ENCODE results near the gene XPO6. TPM values are rescaled to one million over a fixed set of nuclear protein-coding genes. Genes with fewer than 3 reads are reported as not detected.

Gene XPO6
- total RNA-seq, 2 donors from 2014 or later: 17.9 to 29.8 TPM

DNA sequence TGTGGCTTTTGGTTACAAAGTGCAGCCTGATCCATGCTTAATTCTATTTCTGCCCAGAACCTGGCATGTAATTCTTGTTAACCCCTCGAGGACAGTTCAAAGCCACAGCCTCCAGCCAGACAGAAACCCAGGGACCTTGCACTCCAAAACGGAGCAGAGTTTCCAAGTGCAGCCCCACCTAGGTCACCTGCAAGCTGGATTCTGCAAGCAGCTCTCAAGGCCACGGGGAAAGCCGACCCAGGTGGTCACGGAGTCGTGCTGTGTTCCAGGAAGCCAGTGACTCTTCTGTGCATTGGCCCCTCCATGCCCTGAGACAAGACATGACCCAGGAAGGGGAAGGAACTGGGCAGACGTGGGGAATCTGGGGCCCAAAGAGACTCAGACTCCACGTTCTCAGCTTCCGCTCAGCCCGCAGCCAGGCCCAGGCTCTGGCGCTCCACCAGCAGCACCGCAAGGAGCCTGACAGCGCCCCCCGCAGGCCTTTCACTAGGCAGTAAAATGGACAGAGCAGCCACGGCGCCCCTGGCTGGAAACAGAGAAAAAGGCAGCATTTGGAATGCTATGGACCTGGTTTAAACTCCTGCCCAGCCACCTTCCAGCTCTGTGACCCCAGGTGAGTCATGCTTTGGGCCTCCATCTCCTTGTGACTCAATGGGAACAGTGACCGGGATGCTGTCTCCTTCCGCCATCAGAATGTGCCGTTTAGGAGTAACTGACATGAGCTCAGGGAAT, 121.0 kb downstream of the XPO6 start:
- no peak for DNase-seq (ENCODE audit: low spot score)
- H3K9me3 ChIP-seq: no peaks in the 10 kb centered on the region
- H3K4me3 ChIP-seq: no peak overlapping the region
- no peak overlapping the region for H3K27ac ChIP-seq
- TF ChIP-seq, protein P1, sequence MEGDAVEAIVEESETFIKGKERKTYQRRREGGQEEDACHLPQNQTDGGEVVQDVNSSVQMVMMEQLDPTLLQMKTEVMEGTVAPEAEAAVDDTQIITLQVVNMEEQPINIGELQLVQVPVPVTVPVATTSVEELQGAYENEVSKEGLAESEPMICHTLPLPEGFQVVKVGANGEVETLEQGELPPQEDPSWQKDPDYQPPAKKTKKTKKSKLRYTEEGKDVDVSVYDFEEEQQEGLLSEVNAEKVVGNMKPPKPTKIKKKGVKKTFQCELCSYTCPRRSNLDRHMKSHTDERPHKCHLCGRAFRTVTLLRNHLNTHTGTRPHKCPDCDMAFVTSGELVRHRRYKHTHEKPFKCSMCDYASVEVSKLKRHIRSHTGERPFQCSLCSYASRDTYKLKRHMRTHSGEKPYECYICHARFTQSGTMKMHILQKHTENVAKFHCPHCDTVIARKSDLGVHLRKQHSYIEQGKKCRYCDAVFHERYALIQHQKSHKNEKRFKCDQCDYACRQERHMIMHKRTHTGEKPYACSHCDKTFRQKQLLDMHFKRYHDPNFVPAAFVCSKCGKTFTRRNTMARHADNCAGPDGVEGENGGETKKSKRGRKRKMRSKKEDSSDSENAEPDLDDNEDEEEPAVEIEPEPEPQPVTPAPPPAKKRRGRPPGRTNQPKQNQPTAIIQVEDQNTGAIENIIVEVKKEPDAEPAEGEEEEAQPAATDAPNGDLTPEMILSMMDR (IDR thresholded peaks at IDR 0.05): no peak
- H3K36me3 ChIP-seq: no peaks in the 10 kb centered on the region
- no peaks in the 10 kb centered on the region for H3K4me1 ChIP-seq
- no peaks in the 10 kb centered on the region for H3K27me3 ChIP-seq

- Histone ChIP-seq H3K27ac (no peak overlapping the region), H3K4me3 (no peak overlapping the region), H3K4me1 (no peaks in the 10 kb centered on the region), H3K9me3 (no peaks in the 10 kb centered on the region), H3K27me3 (no peaks in the 10 kb centered on the region), H3K36me3 (no peaks in the 10 kb centered on the region)
- TF ChIP-seq, protein P1 (IDR thresholded peaks at IDR 0.05): no peak
- DNase-seq (ENCODE audit: low spot score): no peak
These were observed 121.8 kb downstream of the XPO6 start for GRCh38 chr16:28089992-28090365.

GRCh38 chr16:28089205-28089991, 122.4 kb downstream of the XPO6 start:
- no peaks in the 10 kb centered on the region for H3K27me3 ChIP-seq

DNA sequence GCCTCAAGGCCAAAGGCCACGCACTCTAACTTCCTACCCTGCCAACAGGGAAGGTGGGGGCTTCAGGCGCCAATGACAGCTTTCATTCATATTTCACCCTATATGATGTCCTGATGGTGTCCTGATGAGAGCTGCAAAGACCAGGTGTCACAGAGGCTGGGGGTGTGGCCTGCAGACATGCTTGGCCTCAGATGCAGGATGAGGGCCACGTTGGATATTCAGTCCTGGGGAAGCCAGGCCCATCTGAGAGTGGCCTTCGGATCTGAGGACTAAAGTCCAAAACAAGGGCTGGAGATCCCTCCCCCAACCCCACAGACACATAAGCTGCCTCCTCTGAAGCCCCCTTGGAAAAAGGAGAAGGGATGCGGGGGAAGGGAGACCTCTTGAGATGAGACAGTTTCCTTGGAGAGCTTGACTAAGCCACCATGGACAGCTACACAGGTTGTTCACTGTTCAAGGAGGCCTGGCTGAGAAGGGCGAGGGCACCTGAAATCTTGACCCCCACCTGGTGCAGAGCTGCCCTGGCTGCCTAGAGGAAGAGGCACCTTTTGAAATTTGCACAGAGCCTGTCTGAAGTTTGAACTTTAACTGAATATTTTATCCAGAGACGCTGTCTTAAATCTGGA, 124.0 kb downstream of the XPO6 start:
- TF ChIP-seq, protein P1 (IDR thresholded peaks at IDR 0.05): no peak
- no peak overlapping the region for H3K27ac ChIP-seq
- H3K27me3 ChIP-seq: no peaks in the 10 kb centered on the region
- H3K9me3 ChIP-seq: no peaks in the 10 kb centered on the region
- no peaks in the 10 kb centered on the region for H3K36me3 ChIP-seq
- H3K4me1 ChIP-seq: no peaks in the 10 kb centered on the region
- no peak for DNase-seq (ENCODE audit: low spot score)
- H3K4me3 ChIP-seq: no peak overlapping the region

More at GRCh38 chr16:28089205-28089991, 122.4 kb downstream of the XPO6 start:
- TF ChIP-seq, protein P1 (IDR thresholded peaks at IDR 0.05): no peak
- no peak for DNase-seq (ENCODE audit: low spot score)
- H3K9me3 ChIP-seq: no peaks in the 10 kb centered on the region
- no peak overlapping the region for H3K4me3 ChIP-seq
- H3K27ac ChIP-seq: no peak overlapping the region
- no peaks in the 10 kb centered on the region for H3K36me3 ChIP-seq
- no peaks in the 10 kb centered on the region for H3K4me1 ChIP-seq

- no peak for DNase-seq (ENCODE audit: low spot score)
- no peaks in the 10 kb centered on the region for H3K27me3 ChIP-seq
- H3K9me3 ChIP-seq: no peaks in the 10 kb centered on the region
- H3K4me1 ChIP-seq: no peaks in the 10 kb centered on the region
- no peak overlapping the region for H3K27ac ChIP-seq
- TF ChIP-seq, protein P1 (IDR thresholded peaks at IDR 0.05): no peak
- H3K36me3 ChIP-seq: no peaks in the 10 kb centered on the region
- no peak overlapping the region for H3K4me3 ChIP-seq
These were observed 124.6 kb downstream of the XPO6 start for GRCh38 chr16:28087140-28087660.
